Stomach smooth muscle (tissue), 2 donors: Measurements from ENCODE around the gene C2orf76.

Experiments
- H3K27ac ChIP-seq: one replicate; pipeline ENCODE4 v1.7.0; 2013; ENCODE audit warnings: mild to moderate bottlenecking, low read length, inconsistent platforms
- H3K27me3 ChIP-seq, 2 donors: one replicate each; pipeline ENCODE4 v1.7.0; 2013; ENCODE audit warnings: low read length in 2 of 2; ENCODE audit not compliant: insufficient read depth in 2 of 2, control insufficient read depth in 1 of 2
- H3K36me3 ChIP-seq, 2 donors: one replicate each; pipeline ENCODE4 v1.7.0; 2013; ENCODE audit warnings: low read length in 2 of 2; ENCODE audit not compliant: control insufficient read depth in 2 of 2, insufficient read depth in 2 of 2
- H3K4me1 ChIP-seq: one replicate; pipeline ENCODE4 v1.7.0; 2013; ENCODE audit warnings: low read length; ENCODE audit not compliant: control insufficient read depth, insufficient read depth
- H3K4me3 ChIP-seq, 2 donors: one replicate each; pipeline ENCODE4 v1.7.0; 2013; ENCODE audit warnings: low read length in 2 of 2
- H3K9ac ChIP-seq, 2 donors: one replicate each; pipeline ENCODE4 v1.7.0; 2013; ENCODE audit warnings: low read length in 2 of 2, mild to moderate bottlenecking in 1 of 2
- H3K9me3 ChIP-seq, 2 donors: one replicate each; pipeline ENCODE4 v1.7.0; 2013; ENCODE audit warnings: low read length in 2 of 2; ENCODE audit not compliant: control insufficient read depth in 2 of 2
- donor health status: healthy.
- donor health status: Pancreatic carcinoma.

The C2orf76 gene

DNA sequence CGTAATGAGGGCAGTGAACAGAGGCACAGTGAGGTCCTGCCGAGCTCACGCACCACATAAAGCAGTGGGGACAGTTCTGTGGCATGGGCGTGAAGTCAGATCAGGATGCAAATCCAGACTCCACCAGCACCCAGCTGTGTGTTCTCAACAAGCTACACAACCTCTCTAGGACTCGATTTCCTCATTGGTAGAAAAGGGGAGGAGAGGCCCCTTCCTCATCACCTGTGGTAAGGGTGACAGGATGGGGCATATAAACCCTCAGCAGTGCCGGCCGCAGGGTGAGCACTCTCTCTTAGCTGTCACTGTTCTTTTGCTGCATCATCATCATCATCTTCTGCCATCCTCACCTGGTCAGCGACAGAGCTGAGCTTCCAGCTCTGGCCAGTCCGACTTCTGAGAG, 54.8 kb downstream of the C2orf76 start:
- Histone ChIP-seq H3K9me3 (no peaks in the 10 kb centered on the region), H3K27ac (no peak overlapping the region), H3K9ac (no peak overlapping the region), H3K4me1 (no peaks in the 10 kb centered on the region), H3K36me3 (peaks cover 0 to 4% of the 10 kb centered on the region in 2 donors), H3K27me3 (no peaks in the 10 kb centered on the region), H3K4me3 (no peak overlapping the region)

GRCh38 chr2:119311371-119311770, 55.3 kb downstream of the C2orf76 start:
- Histone ChIP-seq H3K9ac (no peak overlapping the region), H3K36me3 (peaks cover 0 to 4% of the 10 kb centered on the region in 2 donors), H3K9me3 (no peaks in the 10 kb centered on the region), H3K4me3 (no peak overlapping the region), H3K27ac (no peak overlapping the region), H3K4me1 (no peaks in the 10 kb centered on the region), H3K27me3 (no peaks in the 10 kb centered on the region)

- Histone ChIP-seq H3K36me3 (peaks cover 0 to 4% of the 10 kb centered on the region in 2 donors), H3K4me3 (no peak overlapping the region), H3K9ac (no peak overlapping the region), H3K9me3 (no peaks in the 10 kb centered on the region), H3K27ac (no peak overlapping the region), H3K27me3 (no peaks in the 10 kb centered on the region), H3K4me1 (no peaks in the 10 kb centered on the region)
These were observed 57.8 kb downstream of the C2orf76 start for GRCh38 chr2:119308793-119309330.

GRCh38 chr2:119307419-119308140, 59.1 kb downstream of the C2orf76 start:
- H3K36me3 ChIP-seq: peaks cover 0 to 4% of the 10 kb centered on the region in 2 donors
- no peak overlapping the region for H3K9ac ChIP-seq
- no peaks in the 10 kb centered on the region for H3K27me3 ChIP-seq
- H3K4me1 ChIP-seq: no peaks in the 10 kb centered on the region
- H3K4me3 ChIP-seq: no peak overlapping the region
- no peak overlapping the region for H3K27ac ChIP-seq
- H3K9me3 ChIP-seq: no peaks in the 10 kb centered on the region

- Histone ChIP-seq H3K27ac (no peak overlapping the region), H3K9ac (peak overlapping the region in 1 of 2 donors; percentile 37), H3K9me3 (no peaks in the 10 kb centered on the region), H3K4me1 (no peaks in the 10 kb centered on the region), H3K27me3 (no peaks in the 10 kb centered on the region), H3K36me3 (peaks cover 0 to under 1% of the 10 kb centered on the region in 2 donors), H3K4me3 (peak overlapping the region in 1 of 2 donors; percentile 61)
These were observed 60.4 kb downstream of the C2orf76 start for GRCh38 chr2:119306196-119306590.

GRCh38 chr2:119305497-119306195, 61.0 kb downstream of the C2orf76 start:
- Histone ChIP-seq H3K4me1 (no peaks in the 10 kb centered on the region), H3K4me3 (peak overlapping the region in 1 of 2 donors; percentile 61), H3K36me3 (no peaks in the 10 kb centered on the region), H3K9me3 (no peaks in the 10 kb centered on the region), H3K27ac (no peak overlapping the region), H3K9ac (peak overlapping the region in 1 of 2 donors; percentile 37), H3K27me3 (no peaks in the 10 kb centered on the region)

- Histone ChIP-seq H3K4me1 (no peaks in the 10 kb centered on the region), H3K9me3 (no peaks in the 10 kb centered on the region), H3K4me3 (no peak overlapping the region), H3K9ac (no peak overlapping the region), H3K36me3 (no peaks in the 10 kb centered on the region), H3K27ac (no peak overlapping the region), H3K27me3 (no peaks in the 10 kb centered on the region)
These were observed 61.8 kb downstream of the C2orf76 start for GRCh38 chr2:119304847-119305246.

DNA sequence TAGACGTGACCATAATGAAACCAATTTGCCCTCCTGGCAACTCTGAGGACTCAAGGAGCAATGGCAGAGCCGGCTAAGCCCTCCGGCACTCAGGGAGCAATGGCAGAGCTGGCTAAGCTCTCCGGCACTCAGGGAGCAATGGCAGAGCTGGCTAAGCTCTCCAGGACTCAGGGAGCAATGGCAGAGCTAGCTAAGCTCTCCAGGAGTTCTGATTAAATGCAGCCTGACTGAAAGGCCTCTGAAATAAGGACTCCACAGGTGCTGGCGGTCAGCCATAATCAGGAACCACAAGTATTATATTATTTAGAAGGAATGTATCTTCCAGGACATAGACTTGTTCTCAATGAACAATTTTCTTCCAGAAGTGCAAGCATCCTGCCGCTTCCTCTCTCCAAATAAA, 65.2 kb downstream of the C2orf76 start:
- Histone ChIP-seq H3K4me3 (no peak overlapping the region), H3K9ac (no peak overlapping the region), H3K36me3 (no peaks in the 10 kb centered on the region), H3K27ac (no peak overlapping the region), H3K27me3 (no peaks in the 10 kb centered on the region), H3K4me1 (no peaks in the 10 kb centered on the region), H3K9me3 (no peaks in the 10 kb centered on the region)

- H3K9me3 ChIP-seq: no peaks in the 10 kb centered on the region
- no peak overlapping the region for H3K27ac ChIP-seq
- H3K27me3 ChIP-seq: no peaks in the 10 kb centered on the region
- H3K4me1 ChIP-seq: peaks cover 12% of the 10 kb centered on the region
- no peak overlapping the region for H3K4me3 ChIP-seq
- no peak overlapping the region for H3K9ac ChIP-seq
- peaks cover 0 to 2% of the 10 kb centered on the region in 2 donors for H3K36me3 ChIP-seq
These were observed 70.8 kb downstream of the C2orf76 start for GRCh38 chr2:119295688-119296375.

- Histone ChIP-seq H3K9ac (no peak overlapping the region), H3K27me3 (no peaks in the 10 kb centered on the region)
These were observed 72.0 kb downstream of the C2orf76 start for GRCh38 chr2:119294671-119295070.

More at GRCh38 chr2:119294671-119295070, 72.0 kb downstream of the C2orf76 start:
- Histone ChIP-seq H3K9me3 (no peaks in the 10 kb centered on the region), H3K27ac (no peak overlapping the region), H3K36me3 (peaks cover 0 to 2% of the 10 kb centered on the region in 2 donors), H3K4me3 (no peak overlapping the region), H3K4me1 (peaks cover 13% of the 10 kb centered on the region)
